ENCODE measurements around the gene DUOX2. TPM values are rescaled to one million over a fixed set of nuclear protein-coding genes. Genes with fewer than 3 reads are reported as not detected.

Gene DUOX2
- total and polyA plus RNA-seq, 2 of the 8 experiments (the other 6 are each of a cell fraction or from before 2014, with no cell fraction given): 0.08 TPM; not detected in 1

DNA sequence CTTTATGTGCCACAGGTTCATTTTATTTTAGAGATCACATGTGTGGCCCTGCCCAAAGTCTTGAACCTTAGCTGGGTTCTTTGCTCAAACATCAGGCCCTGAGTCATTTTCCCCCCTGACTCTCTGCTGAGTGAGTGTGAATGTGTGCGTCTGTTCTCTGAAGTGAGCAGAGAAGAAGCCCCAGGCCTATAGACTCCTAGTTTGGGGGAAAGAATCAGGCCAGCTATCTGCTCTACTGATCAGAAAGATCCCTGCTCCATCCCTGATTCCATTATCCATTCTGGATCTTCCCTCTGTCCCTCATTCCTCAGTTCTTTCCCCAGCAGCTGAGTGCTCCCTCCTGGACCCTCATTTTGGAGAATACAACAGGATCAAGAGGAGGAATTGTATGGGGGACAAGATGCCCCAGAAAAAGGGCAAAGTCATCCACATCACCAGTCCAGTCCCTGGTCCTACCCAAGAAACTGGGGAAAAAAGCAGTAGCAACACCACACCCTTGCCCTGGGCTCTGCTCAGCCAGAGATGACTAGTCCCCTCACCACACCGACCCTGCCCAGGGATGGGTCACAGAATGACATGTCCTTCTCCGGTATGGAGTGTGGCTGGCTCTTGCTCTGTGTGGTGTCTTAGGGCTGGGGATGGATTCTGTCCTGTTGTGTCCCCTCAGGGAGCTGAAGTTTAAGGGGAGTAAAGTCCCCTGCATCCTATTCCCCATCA is 19.0 kb upstream of the DUOX2 start (continued):
- TF ChIP-seq RBBP5 (IDR thresholded peaks at IDR 0.05; ENCODE audit: borderline replicate concordance, low read depth, low read length): no peak
- no peak for TF ChIP-seq SIX5 (IDR thresholded peaks at IDR 0.05; ENCODE audit: low read depth, low read length)
